GM19372 (cell line): ENCODE data around the gene OGFOD1.
"Not testable (repeated sequence)": the region's sequence is repeated elsewhere in the genome, so short reads cannot be mapped to it uniquely, and the experiment has no call there.

Experiments used
- ATAC-seq: cut with Tn5 transposase; IDR thresholded peaks from one replicate; pipeline ENCODE4 v1.9.1; 2021; ENCODE audit warnings: mild to moderate bottlenecking, low read depth, moderate library complexity; ENCODE audit not compliant: unreplicated experiment

Gene OGFOD1

DNA sequence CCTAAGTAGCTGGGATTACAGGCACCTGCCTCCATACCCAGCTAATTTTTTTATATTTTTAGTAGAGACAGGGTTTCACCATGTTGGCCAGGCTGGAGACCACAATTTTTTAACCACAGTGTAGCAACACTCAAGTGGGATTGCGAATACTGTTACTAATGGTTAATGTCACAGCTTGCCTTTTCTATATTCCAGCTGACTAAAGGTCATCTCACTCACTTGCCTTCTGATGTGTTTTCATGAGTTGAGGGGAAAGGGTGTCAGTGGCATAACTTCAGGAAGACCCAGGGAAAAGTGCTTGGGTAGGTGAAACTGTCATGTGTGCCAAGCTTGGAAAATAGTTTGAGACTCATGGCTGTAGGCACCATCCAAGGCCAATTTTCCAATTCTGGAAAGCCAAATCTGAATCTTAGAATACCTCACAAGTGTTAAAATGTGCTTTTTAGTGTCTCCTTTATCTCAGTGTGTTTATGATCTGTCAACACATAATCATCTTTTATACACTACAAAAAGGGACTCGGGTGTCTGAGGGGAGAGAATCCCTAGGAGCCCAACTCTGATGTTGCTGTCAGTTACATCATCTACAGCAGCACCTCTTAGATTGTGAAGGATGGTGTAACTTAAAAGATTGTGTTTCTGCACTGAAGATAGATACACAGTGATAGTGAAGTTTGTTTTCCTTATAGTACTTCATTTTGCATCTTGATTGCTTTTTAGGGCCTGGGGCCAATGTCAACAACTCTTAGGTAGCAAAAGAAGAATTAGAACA, 27.1 kb downstream of the OGFOD1 start:
- no peak for ATAC-seq

DNA sequence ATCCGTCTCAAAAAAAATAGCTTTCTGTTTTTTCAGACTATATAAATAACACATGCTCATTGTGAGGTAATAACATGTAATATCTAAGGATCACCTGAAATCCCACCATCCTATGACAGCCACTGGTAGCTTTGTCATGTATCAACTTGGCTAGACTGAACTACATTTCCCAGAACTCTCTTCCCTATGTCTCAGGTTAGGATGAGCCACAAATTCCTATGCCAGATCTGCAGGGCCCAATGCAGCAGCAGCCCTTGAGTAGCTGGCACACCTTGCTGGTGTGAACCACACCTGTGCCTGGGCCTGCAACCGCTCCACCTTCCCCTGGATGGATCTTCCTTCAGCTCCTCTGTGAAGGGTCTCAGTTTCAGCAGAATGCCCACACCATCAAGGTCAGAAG, 28.1 kb downstream of the OGFOD1 start:
- ATAC-seq: no peak

GRCh38 chr16:56480776-56481467, 29.6 kb downstream of the OGFOD1 start:
- ATAC-seq: no peak

DNA sequence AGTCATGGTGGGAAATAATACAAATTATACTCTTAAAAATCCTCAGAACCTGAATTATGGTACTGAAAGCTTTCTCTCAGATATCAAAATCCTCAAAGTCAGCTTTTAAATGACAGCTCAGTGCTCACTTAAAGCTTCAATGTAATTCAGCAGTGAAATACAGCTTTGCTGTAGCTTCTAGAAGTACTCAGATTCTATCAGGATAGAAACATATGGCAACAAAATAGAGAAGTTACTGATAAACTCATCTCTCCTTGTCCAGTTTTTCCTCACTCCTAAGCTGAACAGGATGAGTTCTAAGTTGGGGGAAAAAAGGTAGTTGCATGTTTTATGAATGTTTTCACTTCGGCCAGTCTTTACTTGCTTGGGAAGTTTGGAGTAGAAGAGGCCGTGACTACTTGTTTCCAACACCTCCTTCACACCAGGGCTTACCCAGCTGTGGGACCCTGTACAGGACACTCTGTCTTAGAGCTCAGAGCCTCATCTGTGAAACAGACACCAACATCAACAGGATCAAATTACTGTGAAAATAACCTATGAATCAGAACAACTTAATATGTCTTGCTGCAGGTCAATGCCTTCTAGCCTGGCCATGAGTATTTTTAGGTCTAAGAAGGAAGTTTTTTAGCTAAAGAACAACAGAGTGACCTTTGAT, 30.2 kb downstream of the OGFOD1 start:
- no peak for ATAC-seq

DNA sequence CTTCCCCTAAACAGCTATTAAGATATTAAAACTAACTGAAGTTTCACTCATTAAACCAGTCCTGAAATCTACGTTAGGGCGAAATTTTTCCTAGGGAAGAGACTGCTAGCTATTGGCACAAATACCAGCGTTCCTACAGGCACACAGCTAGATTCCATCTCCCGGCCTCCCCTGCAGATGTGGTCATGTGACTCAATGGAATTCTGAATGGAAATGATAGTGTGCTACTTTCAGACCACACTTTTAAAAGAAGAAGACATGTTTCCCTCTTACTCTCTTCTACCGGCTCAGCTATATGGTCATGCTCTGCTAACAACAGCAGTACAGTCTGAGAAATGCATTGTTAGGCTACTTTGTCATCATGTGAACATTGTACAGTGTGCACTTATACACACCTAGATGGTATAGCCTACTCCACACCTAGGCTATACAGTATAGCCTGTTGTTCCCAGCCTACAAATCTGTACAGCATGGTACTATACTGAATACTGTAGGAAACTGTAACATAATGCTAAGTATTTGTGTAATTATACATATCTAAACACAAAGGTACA, 31.4 kb downstream of the OGFOD1 start:
- ATAC-seq: no peak

DNA sequence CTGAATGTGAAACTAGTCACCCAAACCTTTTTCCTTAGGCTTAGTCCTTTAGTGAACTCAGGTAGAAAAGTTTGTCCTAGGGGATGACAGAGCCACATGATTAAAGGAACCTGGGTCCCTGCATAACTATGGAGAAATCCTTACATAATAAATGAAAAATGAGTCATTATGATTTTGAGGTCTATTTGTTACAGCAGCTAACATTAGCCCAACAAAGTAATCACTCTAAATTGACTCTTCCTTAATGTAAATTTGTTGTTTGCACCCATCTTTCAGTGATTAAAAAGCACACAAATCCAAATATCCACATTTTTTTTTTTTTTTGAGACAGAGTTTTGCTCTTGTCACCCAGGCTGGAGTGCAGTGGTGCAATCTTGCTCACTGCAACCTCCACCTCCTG, 32.0 kb downstream of the OGFOD1 start:
- ATAC-seq: no peak

GRCh38 chr16:56488035-56488434, 36.7 kb downstream of the OGFOD1 start:
- no peak for ATAC-seq

DNA sequence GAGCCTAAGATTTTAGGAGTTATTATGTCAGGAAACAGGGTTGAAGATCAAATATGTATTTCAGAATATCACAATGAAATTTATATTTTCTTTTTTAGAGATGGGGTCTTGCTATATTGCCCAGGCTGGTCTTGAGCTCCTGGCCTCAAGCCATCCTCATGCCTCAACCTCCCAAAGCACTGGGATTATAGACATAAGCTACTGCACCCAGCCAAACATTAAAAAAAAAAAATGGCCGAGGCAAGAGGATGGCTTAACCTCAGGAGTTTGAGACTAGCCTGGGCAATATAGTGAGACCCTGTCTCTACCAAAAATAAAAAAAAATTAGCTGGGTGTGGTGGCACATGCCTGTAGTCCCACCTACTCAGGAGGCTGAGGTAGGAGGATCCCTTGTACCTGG, 37.5 kb downstream of the OGFOD1 start:
- ATAC-seq: not testable (repeated sequence)

DNA sequence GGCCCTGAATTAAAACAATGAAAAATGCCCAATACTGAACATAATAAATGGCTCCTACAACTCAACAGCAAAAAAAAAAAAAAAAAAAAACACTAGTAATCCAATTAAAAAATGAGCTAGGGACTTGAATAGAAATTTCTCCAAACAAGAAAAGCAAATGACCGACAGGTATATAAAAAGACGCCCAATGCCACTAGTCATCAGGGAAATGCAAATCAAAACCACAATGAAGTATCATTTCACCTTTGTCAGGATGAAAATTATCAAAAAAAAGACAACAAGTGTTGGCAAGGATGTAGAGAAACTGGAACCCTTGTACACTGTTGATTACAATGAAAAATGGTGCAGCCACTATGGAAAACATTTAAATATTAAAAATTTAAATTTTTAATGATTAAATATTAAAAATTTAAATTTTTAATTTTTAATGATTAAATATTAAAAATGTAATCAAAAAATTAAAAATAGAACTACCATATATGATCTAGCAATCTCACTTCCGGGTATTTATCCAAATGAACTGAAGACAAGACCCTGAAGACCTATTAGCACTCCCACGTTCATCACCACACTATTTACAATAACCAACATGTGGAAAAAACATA, 40.4 kb downstream of the OGFOD1 start:
- ATAC-seq: no peak

GRCh38 chr16:56493126-56493525, 41.8 kb downstream of the OGFOD1 start:
- no peak for ATAC-seq

DNA sequence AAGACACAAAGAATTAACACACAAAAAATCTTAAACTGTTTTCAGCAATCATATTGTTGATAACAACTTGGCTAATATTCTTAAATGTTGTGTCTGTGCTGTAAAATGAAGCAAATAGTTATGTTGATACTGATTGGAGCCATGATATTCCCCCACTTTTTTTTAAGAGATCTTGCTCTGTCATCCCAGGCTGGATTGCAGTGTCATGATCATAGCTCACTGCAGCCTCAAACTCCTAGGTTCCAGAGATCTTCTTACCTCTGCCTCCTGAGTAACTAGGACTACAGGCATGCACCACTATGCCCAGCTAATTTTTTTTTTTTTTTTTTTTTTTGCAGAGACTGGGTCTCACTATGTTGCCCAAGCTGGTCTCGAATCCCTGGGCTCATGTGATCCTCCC, 42.5 kb downstream of the OGFOD1 start:
- no peak for ATAC-seq

- no peak for ATAC-seq
Measured at GRCh38 chr16:56505181-56505580, 53.8 kb downstream of the OGFOD1 start.

- ATAC-seq: no peak
Measured at GRCh38 chr16:56506941-56507340, 55.6 kb downstream of the OGFOD1 start.

- no peak for ATAC-seq
Measured at GRCh38 chr16:56510544-56510943, 59.2 kb downstream of the OGFOD1 start.

GRCh38 chr16:56512025-56512424, 60.7 kb downstream of the OGFOD1 start:
- no peak for ATAC-seq

GRCh38 chr16:56513091-56513490, 61.7 kb downstream of the OGFOD1 start:
- ATAC-seq: no peak

GRCh38 chr16:56513972-56514371, 62.6 kb downstream of the OGFOD1 start:
- ATAC-seq: no peak

DNA sequence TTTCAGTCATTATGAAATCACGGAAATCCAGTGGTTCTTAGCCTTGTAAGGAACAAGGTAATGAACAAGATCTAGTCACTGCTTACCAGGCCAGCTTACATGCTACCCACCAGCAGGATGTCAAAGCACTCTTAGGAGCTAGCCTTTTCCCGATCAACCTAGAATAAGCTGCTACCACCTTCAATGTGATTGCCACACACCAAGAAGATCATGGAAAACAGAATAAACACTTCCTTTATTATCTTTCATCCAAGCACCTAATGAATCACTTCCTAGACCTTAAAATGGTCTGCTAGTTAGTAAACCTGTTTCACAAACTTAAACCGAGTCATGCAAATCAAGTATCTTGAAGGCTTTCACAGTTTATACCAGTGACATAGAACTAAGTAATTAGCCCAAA, 63.5 kb downstream of the OGFOD1 start:
- ATAC-seq: no peak

GRCh38 chr16:56515665-56516064, 64.3 kb downstream of the OGFOD1 start:
- ATAC-seq: no peak

DNA sequence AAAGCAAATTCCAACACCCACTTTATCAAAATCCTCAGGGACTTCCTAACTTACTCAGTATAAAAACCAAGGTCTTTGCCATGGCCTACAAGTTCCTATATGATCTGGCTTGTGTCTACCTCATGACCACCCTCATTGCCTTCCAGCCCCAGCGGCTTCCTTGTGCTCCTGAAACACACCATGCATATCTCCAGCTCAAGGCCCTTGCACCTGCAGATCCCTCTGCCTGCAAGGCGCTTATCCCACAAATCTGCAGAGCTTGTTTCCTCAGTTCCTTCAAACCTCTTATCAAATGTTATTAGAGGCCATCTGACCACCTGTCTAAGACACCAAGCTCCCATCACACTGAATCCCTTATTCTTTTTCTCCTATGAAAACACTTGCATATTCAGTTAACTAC, 65.9 kb downstream of the OGFOD1 start:
- no peak for ATAC-seq

- no peak for ATAC-seq
Measured at GRCh38 chr16:56518425-56518824, 67.1 kb downstream of the OGFOD1 start.
